H1 (cell line): ENCODE data around the gene KLHDC8B. TPM values are rescaled to one million over a fixed set of nuclear protein-coding genes. Genes with fewer than 3 reads are reported as not detected.
A peak's percentile ranks its signal among the peaks of the same experiment; 100 is the strongest.

ENCODE experiments used
- ASH2L ChIP-seq: fragments of 200-600, 300-600 bp; sonication (generic); IDR thresholded peaks from one replicate; pipeline ENCODE4 v1.7.1; 2017; ENCODE audit warnings: low read length
- ATF2 ChIP-seq: IDR thresholded peaks from 2 replicates; pipeline ENCODE4 v1.6.1; 2012; ENCODE audit warnings: low read length, inconsistent platforms
- CBX5 ChIP-seq: fragments of 300-800, 300-1000 bp; sonication (generic); IDR thresholded peaks from 2 replicates; pipeline ENCODE4 v1.7.1; 2016; ENCODE audit warnings: antibody characterized with exemption, low read length, low read depth
- CEBPB ChIP-seq: IDR thresholded peaks from 2 replicates; pipeline ENCODE4 v1.6.1; 2012; ENCODE audit warnings: low read depth, low read length
- EP300 ChIP-seq, 2 experiments: IDR thresholded peaks; 1 replicate in 1 of 2; 2 replicates in 1 of 2; pipeline ENCODE4 v1.6.1; 2011 to 2012; ENCODE audit warnings: low read depth in 2 of 2, low read length in 2 of 2, mild to moderate bottlenecking in 2 of 2, borderline replicate concordance in 1 of 2, inconsistent platforms in 1 of 2, moderate library complexity in 1 of 2
- HDAC6 ChIP-seq: IDR thresholded peaks from one replicate; pipeline ENCODE4 v1.7.1; 2012; ENCODE audit warnings: low read depth, mild to moderate bottlenecking, inconsistent platforms, low read length, moderate library complexity
- KDM1A ChIP-seq: fragments of 200-600, 300-600 bp; sonication (generic); IDR thresholded peaks from 2 replicates; pipeline ENCODE4 v1.7.1; 2016; ENCODE audit warnings: mild to moderate bottlenecking, low read length, borderline replicate concordance
- POU5F1 ChIP-seq: IDR thresholded peaks from 2 replicates; pipeline ENCODE4 v1.6.1; 2011; ENCODE audit warnings: low read depth, mild to moderate bottlenecking, low read length, moderate library complexity
- SIN3A ChIP-seq, 2 experiments: IDR thresholded peaks in 1 of 2; conservative IDR thresholded peaks in 1 of 2; 2 replicates each; pipeline ENCODE4 v1.6.1; 2011 to 2012; ENCODE audit warnings: low read length in 2 of 2, improper control_type of control experiment in 1 of 2, low read depth in 1 of 2, mild to moderate bottlenecking in 1 of 2
- TAF1 ChIP-seq: IDR thresholded peaks from 2 replicates; pipeline ENCODE4 v1.6.1; 2011; ENCODE audit warnings: mild to moderate bottlenecking, low read depth, low read length
- TEAD4 ChIP-seq: IDR thresholded peaks from 2 replicates; pipeline ENCODE4 v1.6.1; 2012; ENCODE audit warnings: low read depth, low read length, inconsistent platforms, mixed read lengths
- YY1 ChIP-seq: IDR thresholded peaks from 2 replicates; pipeline ENCODE4 v1.6.1; 2011; ENCODE audit warnings: low read depth, mild to moderate bottlenecking, low read length
- polyA plus RNA-seq, 7 experiments: library from polyadenylated mRNA; depleted of rRNA in 3 of 7; stranded (reverse) in 5 of 7; unstranded in 2 of 7; fragments of >200 nt in 5 of 7; fragments of 200-250 nt in 2 of 7; gene quantifications; 1 replicate in 5 of 7; 2 replicates in 1 of 7; 4 replicates in 1 of 7; pipeline versions ENCODE4 v1.2.1 to v1.2.3, GENCODE V29; 2011 to 2013; ENCODE audit warnings: missing spikeins in 2 of 7, mixed read lengths in 2 of 7
- total RNA-seq: library from RNA; stranded (reverse); fragmentation: NEBNext Ultra II Directional; extraction: Animal tissue kit (Norgen Biotek cat#: 25700); gene quantifications from 2 replicates; pipeline ENCODE4 v1.2.1, GENCODE V29; 2021

KLHDC8B gene
- total and polyA plus RNA-seq, 2 of the 8 experiments (the other 6 are each of a cell fraction or from before 2014, with no cell fraction given): 15.8 to 21.3 TPM

DNA sequence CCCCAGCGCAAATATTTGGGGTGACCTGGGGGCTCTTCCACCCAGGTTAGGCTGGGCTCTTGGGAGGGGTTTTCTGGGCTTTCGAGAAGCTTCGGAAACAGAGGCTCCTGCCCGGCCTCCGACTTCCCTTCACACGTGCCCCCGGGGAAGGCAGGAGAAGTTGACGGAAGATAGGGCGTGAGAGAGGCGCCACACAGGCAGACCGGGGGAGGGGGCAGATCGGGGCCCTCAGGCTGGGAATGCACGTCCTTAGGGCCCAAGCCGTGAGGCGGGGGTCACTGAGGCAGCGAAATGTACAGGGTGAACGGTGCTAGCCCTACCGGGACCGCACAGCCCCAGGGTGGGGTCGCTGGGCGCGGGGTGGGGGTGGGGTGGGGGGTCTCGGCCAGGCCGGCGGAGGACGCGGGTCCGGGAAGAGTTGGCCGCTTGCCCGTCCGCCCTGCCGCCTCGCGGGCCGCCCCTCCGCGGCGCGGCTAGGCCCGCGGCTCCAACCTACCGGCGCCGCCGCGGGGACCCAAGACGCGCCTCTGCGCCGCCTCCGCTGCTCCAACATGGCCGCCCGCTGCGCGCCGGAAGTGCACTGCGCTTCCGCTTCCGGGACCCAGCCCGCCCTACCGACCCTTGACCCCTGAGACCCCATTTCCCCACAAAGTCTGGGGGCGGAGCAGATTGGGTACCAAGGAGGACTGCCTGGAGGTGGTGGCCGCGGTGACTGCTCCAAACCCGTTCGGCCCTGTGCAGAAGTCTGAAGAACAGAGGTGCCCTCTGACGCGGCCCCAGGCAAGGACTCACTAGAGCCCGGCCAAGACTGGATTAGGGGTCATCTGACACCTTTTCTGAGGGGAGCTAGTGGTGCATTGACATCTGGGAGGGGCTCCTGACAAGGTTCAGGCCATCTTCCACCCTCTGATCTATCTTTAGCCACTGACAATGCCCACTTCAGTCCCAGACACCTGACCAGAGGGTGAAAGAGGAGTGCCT lies 5.3 kb upstream of the KLHDC8B start, which contains the start of gene CCDC71 (continued):
- TF ChIP-seq ATF2 (no peak), EP300 (IDR thresholded peaks at IDR 0.05; ENCODE audit: borderline replicate concordance in 1 of 2, low read depth in 2 of 2, low read length in 2 of 2) (no peak), CBX5 (no peak), TEAD4 (no peak), ASH2L (no peak), CEBPB (no peak), KDM1A (no peak), SIN3A (conservative IDR thresholded peaks at IDR 0.05 in 1 of 2, IDR thresholded peaks at IDR 0.05 in 1 of 2; ENCODE audit: low read depth in 1 of 2, low read length in 2 of 2) (peak in 1 of 2 experiments; percentile 83; a peak in 2 of 4 replicates), YY1 (peak; percentile 92), TAF1 (peak; percentile 81), POU5F1 (no peak), HDAC6 (no peak)
- TF ChIP-seq, all 59 proteins: peak for 13
